Skeletal muscle satellite cell (primary cell): Measurements from ENCODE around the gene DAPK1.

Source experiments
- H3K27me3 ChIP-seq: 2 replicates; pipeline ENCODE4 v1.7.0; 2013; ENCODE audit warnings: low read length; ENCODE audit not compliant: control insufficient read depth, insufficient read depth
- H3K36me3 ChIP-seq: 2 replicates; pipeline ENCODE4 v1.7.0; 2013; ENCODE audit warnings: mild to moderate bottlenecking, control low read depth, low read length; ENCODE audit not compliant: insufficient read depth
- H3K4me1 ChIP-seq: 2 replicates; pipeline ENCODE4 v1.7.0; 2013; ENCODE audit warnings: low read length; ENCODE audit not compliant: control insufficient read depth, insufficient read depth
- H3K4me2 ChIP-seq: 2 replicates; pipeline ENCODE4 v1.7.0; 2013; ENCODE audit warnings: mild to moderate bottlenecking, low read length
- H3K4me3 ChIP-seq: 2 replicates; pipeline ENCODE4 v1.7.0; 2013; ENCODE audit warnings: low read length
- H3K9ac ChIP-seq: 2 replicates; pipeline ENCODE4 v1.7.0; 2013; ENCODE audit warnings: mild to moderate bottlenecking, low read depth, low read length, moderate library complexity
- H3K9me3 ChIP-seq: replicated peaks from 2 replicates; pipeline ENCODE4 v1.7.0; 2013; ENCODE audit warnings: mild to moderate bottlenecking, control low read depth, low read length

The DAPK1 gene

GRCh38 chr9:87628346-87628745 is 130.7 kb downstream of the DAPK1 start:
- no peak overlapping the region for H3K4me3 ChIP-seq
- H3K4me2 ChIP-seq = no peak overlapping the region
- no peak overlapping the region for H3K9ac ChIP-seq
- peaks cover 13% of the 10 kb centered on the region for H3K36me3 ChIP-seq
- H3K4me1 ChIP-seq = no peaks in the 10 kb centered on the region
- no peaks in the 10 kb centered on the region for H3K9me3 ChIP-seq
- H3K27me3 ChIP-seq = no peaks in the 10 kb centered on the region

- peaks cover 10% of the 10 kb centered on the region for H3K36me3 ChIP-seq
- no peaks in the 10 kb centered on the region for H3K9me3 ChIP-seq
- H3K27me3 ChIP-seq = no peaks in the 10 kb centered on the region
Measured at GRCh38 chr9:87629104-87629503, 131.4 kb downstream of the DAPK1 start.

GRCh38 chr9:87630266-87630665 is 132.6 kb downstream of the DAPK1 start:
- Histone ChIP-seq H3K9ac (no peak overlapping the region), H3K4me3 (no peak overlapping the region), H3K36me3 (peaks cover 9% of the 10 kb centered on the region), H3K27me3 (no peaks in the 10 kb centered on the region), H3K4me1 (no peaks in the 10 kb centered on the region), H3K9me3 (no peaks in the 10 kb centered on the region), H3K4me2 (no peak overlapping the region)

More at GRCh38 chr9:87629104-87629503, 131.4 kb downstream of the DAPK1 start:
- no peak overlapping the region for H3K4me2 ChIP-seq
- no peak overlapping the region for H3K4me3 ChIP-seq
- H3K9ac ChIP-seq = no peak overlapping the region
- no peaks in the 10 kb centered on the region for H3K4me1 ChIP-seq

- peaks cover 11% of the 10 kb centered on the region for H3K36me3 ChIP-seq
- no peak overlapping the region for H3K9ac ChIP-seq
- H3K27me3 ChIP-seq = no peaks in the 10 kb centered on the region
- no peaks in the 10 kb centered on the region for H3K4me1 ChIP-seq
- H3K9me3 ChIP-seq = no peaks in the 10 kb centered on the region
- no peak overlapping the region for H3K4me2 ChIP-seq
- H3K4me3 ChIP-seq = no peak overlapping the region
Measured at GRCh38 chr9:87630846-87631245, 133.2 kb downstream of the DAPK1 start.

GRCh38 chr9:87635656-87636501 is 138.2 kb downstream of the DAPK1 start:
- Histone ChIP-seq H3K4me2 (no peak overlapping the region), H3K4me1 (peaks cover 10% of the 10 kb centered on the region), H3K4me3 (no peak overlapping the region), H3K9me3 (no peaks in the 10 kb centered on the region), H3K36me3 (peaks cover 15% of the 10 kb centered on the region), H3K27me3 (no peaks in the 10 kb centered on the region), H3K9ac (no peak overlapping the region)

GRCh38 chr9:87638292-87638691 is 140.6 kb downstream of the DAPK1 start:
- Histone ChIP-seq H3K4me3 (no peak overlapping the region), H3K4me1 (peaks cover 10% of the 10 kb centered on the region), H3K4me2 (no peak overlapping the region), H3K9ac (no peak overlapping the region), H3K27me3 (no peaks in the 10 kb centered on the region), H3K9me3 (no peaks in the 10 kb centered on the region), H3K36me3 (peaks cover 29% of the 10 kb centered on the region)

GRCh38 chr9:87639949-87640348 is 142.3 kb downstream of the DAPK1 start:
- Histone ChIP-seq H3K4me1 (peaks cover 10% of the 10 kb centered on the region), H3K36me3 (peaks cover 32% of the 10 kb centered on the region), H3K9ac (no peak overlapping the region), H3K9me3 (no peaks in the 10 kb centered on the region), H3K4me2 (no peak overlapping the region), H3K4me3 (no peak overlapping the region), H3K27me3 (no peaks in the 10 kb centered on the region)

GRCh38 chr9:87640385-87640795 is 142.7 kb downstream of the DAPK1 start:
- Histone ChIP-seq H3K4me1 (peaks cover 10% of the 10 kb centered on the region), H3K9me3 (no peaks in the 10 kb centered on the region), H3K36me3 (peaks cover 30% of the 10 kb centered on the region), H3K4me3 (no peak overlapping the region), H3K9ac (no peak overlapping the region), H3K27me3 (no peaks in the 10 kb centered on the region), H3K4me2 (peak overlapping the region; percentile 26)

- no peak overlapping the region for H3K4me3 ChIP-seq
- peaks cover 35% of the 10 kb centered on the region for H3K36me3 ChIP-seq
- no peaks in the 10 kb centered on the region for H3K27me3 ChIP-seq
- no peak overlapping the region for H3K9ac ChIP-seq
- no peak overlapping the region for H3K4me2 ChIP-seq
- no peaks in the 10 kb centered on the region for H3K9me3 ChIP-seq
- peaks cover 10% of the 10 kb centered on the region for H3K4me1 ChIP-seq
Measured at GRCh38 chr9:87641067-87641466, 143.4 kb downstream of the DAPK1 start.

GRCh38 chr9:87642330-87643106 is 144.9 kb downstream of the DAPK1 start:
- peaks cover 10% of the 10 kb centered on the region for H3K4me1 ChIP-seq

GRCh38 chr9:87643107-87643650 is 145.5 kb downstream of the DAPK1 start:
- H3K4me2 ChIP-seq = no peak overlapping the region
- no peaks in the 10 kb centered on the region for H3K9me3 ChIP-seq
- peaks cover 46% of the 10 kb centered on the region for H3K36me3 ChIP-seq
- no peak overlapping the region for H3K9ac ChIP-seq
- no peak overlapping the region for H3K4me3 ChIP-seq
- peaks cover 10% of the 10 kb centered on the region for H3K4me1 ChIP-seq
- no peaks in the 10 kb centered on the region for H3K27me3 ChIP-seq

More at GRCh38 chr9:87642330-87643106, 144.9 kb downstream of the DAPK1 start:
- H3K9me3 ChIP-seq = no peaks in the 10 kb centered on the region
- peaks cover 42% of the 10 kb centered on the region for H3K36me3 ChIP-seq
- no peak overlapping the region for H3K4me3 ChIP-seq
- H3K4me2 ChIP-seq = no peak overlapping the region
- no peak overlapping the region for H3K9ac ChIP-seq
- H3K27me3 ChIP-seq = no peaks in the 10 kb centered on the region
